WERI-Rb-1 (cell line): ENCODE results near the gene NCAPG.

Experiments used
- DNase-seq: peaks from one replicate; pipeline ENCODE4 v3.0.0-alpha.2; 2020
- H3K27ac ChIP-seq: fragments of 250-450 bp; sonication (Bioruptor Pico); 2 replicates; pipeline ENCODE4 v1.5.1; 2020; ENCODE audit warnings: mild to moderate bottlenecking, moderate library complexity
- H3K27me3 ChIP-seq: fragments of 250-450 bp; sonication (Bioruptor Pico); 2 replicates; pipeline ENCODE4 v1.5.1; 2021; ENCODE audit warnings: mild to moderate bottlenecking, low read depth, moderate library complexity; ENCODE audit not compliant: insufficient read depth, severe bottlenecking
- H3K36me3 ChIP-seq: fragments of 250-450 bp; sonication (Bioruptor Pico); 2 replicates; pipeline ENCODE4 v1.5.1; 2020; ENCODE audit warnings: mild to moderate bottlenecking, moderate library complexity
- H3K4me3 ChIP-seq: 2 replicates; pipeline ENCODE4 v1.5.1; 2011; ENCODE audit warnings: low read depth, mild to moderate bottlenecking, control low read depth, low read length
- H3K9me3 ChIP-seq: fragments of 250-450 bp; sonication (Bioruptor Pico); 2 replicates; pipeline ENCODE4 v1.5.1; 2021; ENCODE audit warnings: mild to moderate bottlenecking, moderate library complexity; ENCODE audit not compliant: severe bottlenecking
- CTCF ChIP-seq: IDR thresholded peaks from 2 replicates; pipeline ENCODE4 v1.5.1; 2011; ENCODE audit warnings: low read depth, mild to moderate bottlenecking, control low read depth, inconsistent platforms, low read length

Gene NCAPG

GRCh38 chr4:17807446-17807845 lies 3.3 kb upstream of the NCAPG start:
- no peak overlapping the region for H3K27ac ChIP-seq
- no peaks in the 10 kb centered on the region for H3K27me3 ChIP-seq
- no peak for TF ChIP-seq CTCF
- H3K9me3 ChIP-seq = no peaks in the 10 kb centered on the region
- no peak overlapping the region for H3K4me3 ChIP-seq
- peaks cover 68% of the 10 kb centered on the region for H3K36me3 ChIP-seq
- DNase-seq = no peak

GRCh38 chr4:17809667-17810066 lies 1.1 kb upstream of the NCAPG start:
- Histone ChIP-seq H3K27me3 (no peaks in the 10 kb centered on the region), H3K36me3 (peaks cover 67% of the 10 kb centered on the region), H3K27ac (peak overlapping the region; percentile 95), H3K4me3 (peak overlapping the region; percentile 94), H3K9me3 (no peaks in the 10 kb centered on the region)
- no peak for DNase-seq
- TF ChIP-seq CTCF = no peak

GRCh38 chr4:17811078-17811603 lies 362 bp downstream of the NCAPG start:
- no peaks in the 10 kb centered on the region for H3K9me3 ChIP-seq
- H3K27ac ChIP-seq = peak overlapping the region; percentile 95
- peak; percentile 42 for DNase-seq
- peaks cover 71% of the 10 kb centered on the region for H3K36me3 ChIP-seq
- H3K27me3 ChIP-seq = no peaks in the 10 kb centered on the region
- TF ChIP-seq CTCF = no peak
- peak overlapping the region; percentile 94 for H3K4me3 ChIP-seq

GRCh38 chr4:17812125-17812524 lies 1.3 kb downstream of the NCAPG start:
- no peak for TF ChIP-seq CTCF
- DNase-seq = no peak
- Histone ChIP-seq H3K9me3 (no peaks in the 10 kb centered on the region), H3K27me3 (no peaks in the 10 kb centered on the region), H3K36me3 (peaks cover 78% of the 10 kb centered on the region), H3K4me3 (peak overlapping the region; percentile 94), H3K27ac (peak overlapping the region; percentile 95)

GRCh38 chr4:17812801-17813200 lies 2.0 kb downstream of the NCAPG start:
- no peak overlapping the region for H3K27ac ChIP-seq

More at GRCh38 chr4:17812801-17813200, 2.0 kb downstream of the NCAPG start:
- Histone ChIP-seq H3K4me3 (peak overlapping the region; percentile 94), H3K9me3 (no peaks in the 10 kb centered on the region), H3K36me3 (peaks cover 78% of the 10 kb centered on the region), H3K27me3 (no peaks in the 10 kb centered on the region)
- DNase-seq = no peak
- TF ChIP-seq CTCF = no peak
